Right lobe of liver (tissue), 6 donors: ENCODE data around the gene TNNT3. TPM values are rescaled to one million over a fixed set of nuclear protein-coding genes. Genes with fewer than 3 reads are reported as not detected.

Experiments used
- ATAC-seq, 4 donors: fragments of 200-7000 bp; cut with Tn5 transposase; one replicate each; pipeline ENCODE4 v1.9.1; 2020; ENCODE audit warnings: mild to moderate bottlenecking in 4 of 4, moderate library complexity in 4 of 4
- DNase-seq, 3 donors: peaks; one replicate each; pipeline ENCODE4 v3.0.0-alpha.2; 2020
- H3K27ac ChIP-seq, 3 donors: fragments of 200-600 bp; one replicate each; pipeline ENCODE4 v1.8.0; 2022
- H3K27me3 ChIP-seq, 2 donors: fragments of 200-600 bp; one replicate each; pipeline ENCODE4 v1.8.0; 2022
- H3K36me3 ChIP-seq, 4 donors: fragments of 200-600 bp; sonication (generic) in 1 of 4; one replicate each; pipeline versions ENCODE4 v1.5.1 to v1.8.0; 2017 to 2022; ENCODE audit warnings: control low read depth in 1 of 4
- H3K4me1 ChIP-seq, 4 donors: fragments of 200-600 bp; sonication (generic) in 1 of 4; one replicate each; pipeline versions ENCODE4 v1.5.1 to v1.8.0; 2017 to 2022; ENCODE audit warnings: control low read depth in 1 of 4
- H3K4me3 ChIP-seq, 3 donors: fragments of 200-600 bp; one replicate each; pipeline ENCODE4 v1.8.0; 2022
- H3K9me3 ChIP-seq, 4 donors: fragments of 200-600 bp; sonication (generic) in 1 of 4; one replicate each; pipeline versions ENCODE4 v1.5.1 to v1.8.0; 2017 to 2022; ENCODE audit warnings: control low read depth in 1 of 4
- POLR2A ChIP-seq: fragments of 450-650 bp; IDR thresholded peaks from one replicate; pipeline ENCODE4 v1.6.1; 2017; ENCODE audit warnings: antibody characterized with exemption, mild to moderate bottlenecking
- WGBS: methylation state at CpG from one replicate; pipeline ENCODE4 v1.1.6; 2018; ENCODE audit warnings: low coverage, low lambda C conversion rate; ENCODE audit not compliant: insufficient coverage; ENCODE audit errors: missing lambda C conversion rate; 5-methylcytosine and 5-hydroxymethylcytosine counted together
- intact Hi-C, 2 donors: fragments of 100-400 bp; cut with DNase I; formaldehyde crosslinking; loops; one replicate each; pipeline versions ENCODE4 v1.11.2 to v1.14.1; 2022
- total RNA-seq, 6 experiments: library from RNA; depleted of rRNA in 2 of 6; stranded (reverse); fragments of >200 nt in 2 of 6; fragmentation: NEBNext Ultra II Directional in 3 of 6; extraction: Animal tissue kit (Norgen Biotek cat#: 25700) in 3 of 6; gene quantifications; one replicate each; pipeline versions ENCODE4 v1.1.0 to v1.2.4, GENCODE V29; 2016 to 2023
- TF ChIP-seq, protein P1 (sequence below), 4 donors: fragments of 200-600 bp in 3 of 4; fragments of 450-650 bp in 1 of 4; IDR thresholded peaks; one replicate each; pipeline versions ENCODE4 v1.5.1 to v1.8.0; 2016 to 2022; ENCODE audit warnings: antibody characterized with exemption in 4 of 4, mild to moderate bottlenecking in 2 of 4
- donor health status: DM: no; HTN: yes; CAD: no.
- donor health status: DM: no; HTN: no; CAD: no.
- donor health status: DM: no; HTN: no; CAD: no.
- donor health status: DM: no; HTN: yes; CAD: no.
- donor health status: DM: no; HTN: yes; CAD: no.

Gene TNNT3
- total RNA-seq, 6 experiments from 2014 or later = 0.44 to 2.2 TPM; not detected in 4

DNA sequence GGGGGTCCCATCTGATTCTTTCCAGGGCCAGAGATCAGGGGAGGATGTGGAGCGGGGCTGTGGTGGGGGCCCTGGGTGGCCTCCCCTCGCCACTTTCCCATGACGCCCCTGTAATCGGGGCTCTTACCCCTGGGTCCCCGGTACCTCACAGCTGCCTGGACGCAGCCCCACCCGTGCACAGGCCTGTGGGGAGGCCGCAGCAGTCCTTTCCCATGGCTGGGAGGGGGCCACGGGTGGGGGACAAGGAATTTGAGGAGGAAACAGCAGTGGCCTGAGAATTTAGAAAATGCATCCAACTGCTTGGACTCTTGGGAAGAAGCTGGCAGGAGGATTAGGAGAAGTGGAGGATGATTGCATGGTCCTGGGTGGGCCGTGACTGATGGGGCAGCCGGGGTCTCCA, 60.1 kb downstream of the TNNT3 start:
- Histone ChIP-seq H3K27me3 (no peaks in the 10 kb centered on the region), H3K4me3 (no peak overlapping the region), H3K27ac (no peak overlapping the region), H3K4me1 (no peaks in the 10 kb centered on the region), H3K36me3 (no peaks in the 10 kb centered on the region), H3K9me3 (no peaks in the 10 kb centered on the region)
- ATAC-seq (no peak), DNase-seq (no peak)
- TF ChIP-seq POLR2A = no peak
- TF ChIP-seq, protein P1, sequence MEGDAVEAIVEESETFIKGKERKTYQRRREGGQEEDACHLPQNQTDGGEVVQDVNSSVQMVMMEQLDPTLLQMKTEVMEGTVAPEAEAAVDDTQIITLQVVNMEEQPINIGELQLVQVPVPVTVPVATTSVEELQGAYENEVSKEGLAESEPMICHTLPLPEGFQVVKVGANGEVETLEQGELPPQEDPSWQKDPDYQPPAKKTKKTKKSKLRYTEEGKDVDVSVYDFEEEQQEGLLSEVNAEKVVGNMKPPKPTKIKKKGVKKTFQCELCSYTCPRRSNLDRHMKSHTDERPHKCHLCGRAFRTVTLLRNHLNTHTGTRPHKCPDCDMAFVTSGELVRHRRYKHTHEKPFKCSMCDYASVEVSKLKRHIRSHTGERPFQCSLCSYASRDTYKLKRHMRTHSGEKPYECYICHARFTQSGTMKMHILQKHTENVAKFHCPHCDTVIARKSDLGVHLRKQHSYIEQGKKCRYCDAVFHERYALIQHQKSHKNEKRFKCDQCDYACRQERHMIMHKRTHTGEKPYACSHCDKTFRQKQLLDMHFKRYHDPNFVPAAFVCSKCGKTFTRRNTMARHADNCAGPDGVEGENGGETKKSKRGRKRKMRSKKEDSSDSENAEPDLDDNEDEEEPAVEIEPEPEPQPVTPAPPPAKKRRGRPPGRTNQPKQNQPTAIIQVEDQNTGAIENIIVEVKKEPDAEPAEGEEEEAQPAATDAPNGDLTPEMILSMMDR (IDR thresholded peaks at IDR 0.05) = no peak
- intact Hi-C loops = no loop called here
- WGBS = no CpG with 5 or more reads among the region's 11 CpGs

GRCh38 chr11:1982873-1983600, 63.5 kb downstream of the TNNT3 start:
- no peaks in the 10 kb centered on the region for H3K9me3 ChIP-seq
- no CpG with 5 or more reads among the region's 26 CpGs for WGBS
- H3K4me3 ChIP-seq = no peak overlapping the region
- H3K27me3 ChIP-seq = no peaks in the 10 kb centered on the region
- no peak overlapping the region for H3K27ac ChIP-seq
- TF ChIP-seq POLR2A = no peak
- TF ChIP-seq, protein P1 (IDR thresholded peaks at IDR 0.05) = no peak
- DNase-seq (no peak), ATAC-seq (peak; percentile 9 to 42 (median 14))
- intact Hi-C loops = no loop called here
- no peaks in the 10 kb centered on the region for H3K36me3 ChIP-seq
- H3K4me1 ChIP-seq = no peaks in the 10 kb centered on the region

GRCh38 chr11:1983601-1983961, 64.1 kb downstream of the TNNT3 start:
- no peak for TF ChIP-seq POLR2A
- TF ChIP-seq, protein P1 (IDR thresholded peaks at IDR 0.05) = no peak
- ATAC-seq (no peak), DNase-seq (peak in 2 of 3 donors; percentile 4 to 7)
- WGBS = 100% methylated on average over 1 of the region's 12 CpGs
- H3K27me3 ChIP-seq = no peaks in the 10 kb centered on the region
- intact Hi-C loops = no loop called here
- H3K36me3 ChIP-seq = no peaks in the 10 kb centered on the region
- no peaks in the 10 kb centered on the region for H3K9me3 ChIP-seq
- H3K4me1 ChIP-seq = no peaks in the 10 kb centered on the region
- no peak overlapping the region for H3K4me3 ChIP-seq
- no peak overlapping the region for H3K27ac ChIP-seq

DNA sequence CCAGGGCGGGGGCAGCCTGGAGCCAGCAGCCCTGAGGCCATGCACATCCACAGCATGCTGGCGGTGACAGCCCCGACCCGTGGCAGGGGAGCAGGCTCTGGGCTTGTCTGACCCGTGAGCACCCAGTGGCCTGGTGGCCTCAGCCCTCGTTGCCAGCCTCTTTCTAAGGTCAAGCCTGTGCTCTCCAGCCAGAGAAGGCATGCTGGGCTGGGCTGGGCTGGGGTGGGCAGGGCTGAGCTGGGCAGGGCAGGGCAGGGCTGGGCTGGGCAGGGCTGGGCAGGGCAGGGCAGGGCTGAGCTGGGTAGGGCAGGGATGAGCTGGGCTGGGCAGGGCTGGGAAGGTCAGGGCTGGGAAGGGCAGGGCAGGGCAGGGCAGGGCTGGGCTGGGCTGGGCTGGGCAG, 67.5 kb downstream of the TNNT3 start:
- Histone ChIP-seq H3K36me3 (no peaks in the 10 kb centered on the region), H3K4me3 (no peak overlapping the region), H3K27ac (no peak overlapping the region), H3K4me1 (no peaks in the 10 kb centered on the region), H3K27me3 (no peaks in the 10 kb centered on the region), H3K9me3 (no peaks in the 10 kb centered on the region)
- peak; percentile 17 to 67 (median 36) for ATAC-seq
- TF ChIP-seq POLR2A = no peak
- TF ChIP-seq, protein P1 (IDR thresholded peaks at IDR 0.05) = no peak
- no peak for DNase-seq
- no CpG with 5 or more reads among the region's 6 CpGs for WGBS
- intact Hi-C loops = no loop called here
